ENCODE data around the gene ZNF816.
"Not testable (repeated sequence)": the region's sequence is repeated elsewhere in the genome, so short reads cannot be mapped to it uniquely, and the experiment has no call there.

The ZNF816 gene

DNA sequence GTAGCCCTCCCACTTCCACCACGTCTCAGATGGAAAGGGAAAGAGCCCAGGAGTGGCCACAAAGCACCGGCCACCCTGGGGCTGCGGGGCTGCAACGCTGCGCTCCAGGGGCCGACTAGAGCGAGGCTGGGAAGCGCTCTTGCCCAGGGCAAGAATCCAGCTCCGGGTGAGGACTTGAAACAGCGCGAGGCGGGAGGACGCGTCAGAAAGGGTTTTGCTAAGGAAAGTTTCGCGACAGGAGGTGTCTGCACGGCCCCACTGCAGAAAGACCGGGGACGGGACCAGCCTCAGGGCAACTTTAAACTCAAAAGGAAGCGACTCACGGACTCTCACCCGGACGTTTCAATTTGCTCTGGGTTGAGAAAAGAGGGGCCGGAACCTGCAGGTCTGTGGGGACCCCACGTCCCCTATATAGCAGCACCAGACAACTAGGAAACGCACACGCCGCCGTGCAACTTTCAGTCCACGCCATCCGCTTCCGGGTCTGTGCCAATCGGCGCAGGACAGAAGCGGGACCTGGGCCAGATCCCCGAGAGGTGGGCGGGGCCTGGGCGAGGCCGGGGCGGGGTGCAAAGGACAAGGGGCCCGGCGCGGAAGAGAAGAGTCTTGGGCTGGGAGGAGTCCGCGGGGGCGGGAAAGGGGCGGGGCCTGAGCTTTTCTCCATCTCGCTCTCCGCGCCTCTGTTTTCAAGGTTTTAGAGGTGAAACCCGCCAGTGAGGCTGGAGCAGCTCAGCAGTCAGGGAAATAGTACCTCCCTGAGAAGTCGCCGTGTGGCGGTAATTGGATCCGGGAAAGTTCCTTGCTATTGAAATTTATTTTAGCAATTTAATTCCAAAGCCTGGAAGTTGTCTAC, at the start of gene ZNF816:
Gene ZNF816 (minus strand): TSS at position 488 of the 853 bp plus-strand sequence. CDS start 6,792 bp downstream, outside the sequence.
- peak; percentile 96 for DNase-seq

DNA sequence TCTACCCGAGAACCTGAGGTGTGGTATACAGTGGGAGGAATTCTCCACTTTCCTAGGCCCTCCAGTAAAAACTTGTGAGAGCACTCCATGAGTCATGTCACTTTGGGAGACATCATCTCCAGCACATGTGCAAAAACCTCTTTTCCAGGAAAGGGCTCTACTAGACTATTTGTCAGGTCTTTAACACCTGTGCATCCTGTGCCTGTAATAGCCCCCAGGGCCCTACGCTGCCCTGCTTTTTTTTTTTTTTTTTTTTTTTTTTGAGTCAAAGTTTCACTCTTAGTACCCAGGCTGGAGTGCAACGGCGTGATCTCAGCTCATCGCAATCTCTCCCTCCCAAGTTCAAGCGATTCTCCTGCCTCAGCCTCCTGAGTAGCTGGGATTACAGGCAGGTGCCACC, 49.3 kb upstream of the ZNF816 start:
- DNase-seq: no peak

DNA sequence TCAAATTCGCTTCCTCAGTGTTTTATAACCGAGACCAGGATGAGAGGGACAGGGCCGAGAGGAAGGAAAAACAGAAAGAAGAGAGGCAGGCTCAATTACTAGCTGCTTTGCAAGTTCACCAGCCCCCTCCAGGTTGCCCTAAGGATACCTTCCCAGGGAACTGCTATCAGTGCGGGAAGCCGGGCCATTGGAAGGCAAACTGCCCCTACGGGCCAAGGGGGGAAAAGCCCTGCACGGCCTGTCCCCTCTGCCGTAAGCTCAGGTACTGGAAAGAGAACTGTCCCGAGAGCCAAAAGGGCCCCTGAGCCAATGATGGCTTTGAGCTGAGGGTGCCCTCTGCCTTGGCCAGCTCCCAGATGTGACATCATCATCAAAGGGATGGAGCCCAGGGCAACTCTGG, 47.8 kb upstream of the ZNF816 start:
- DNase-seq: no peak

DNA sequence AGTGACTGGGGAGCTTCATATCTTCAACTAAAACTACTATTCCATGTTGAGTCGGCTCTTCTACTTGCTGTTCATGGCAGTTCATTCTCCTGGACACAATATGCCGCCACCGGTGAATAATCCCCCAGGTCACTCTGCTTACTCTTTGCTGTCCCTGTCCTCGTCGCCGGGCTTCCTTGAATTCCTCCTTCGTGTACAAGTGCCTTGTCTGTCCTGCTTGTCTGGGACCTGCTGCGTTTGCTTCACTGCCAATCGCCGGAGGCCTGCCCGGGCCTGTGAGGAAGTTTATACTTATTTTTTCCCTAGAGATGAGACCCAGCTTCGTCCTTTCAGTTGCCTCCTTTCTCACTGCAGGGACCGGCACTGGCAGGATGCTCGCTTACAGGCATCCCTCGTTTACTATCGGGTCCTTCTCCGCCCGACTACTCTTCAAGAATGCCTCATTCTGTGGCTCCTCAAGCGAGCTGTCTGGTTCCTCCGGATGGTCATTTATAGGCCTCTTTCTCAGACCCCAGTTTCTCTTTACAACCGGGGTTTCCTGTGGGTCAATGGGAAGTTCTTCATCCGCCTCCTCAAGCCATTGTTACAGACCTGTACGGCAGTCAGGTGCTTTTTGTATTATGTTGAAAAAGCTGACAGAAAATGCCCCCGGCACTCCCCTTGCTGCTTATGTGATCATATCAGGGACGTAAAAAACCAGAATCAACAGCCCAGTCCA, 45.5 kb upstream of the ZNF816 start:
- no peak for DNase-seq

- DNase-seq: no peak
Measured at GRCh38 chr19:53007606-53008005, 44.9 kb upstream of the ZNF816 start.

DNA sequence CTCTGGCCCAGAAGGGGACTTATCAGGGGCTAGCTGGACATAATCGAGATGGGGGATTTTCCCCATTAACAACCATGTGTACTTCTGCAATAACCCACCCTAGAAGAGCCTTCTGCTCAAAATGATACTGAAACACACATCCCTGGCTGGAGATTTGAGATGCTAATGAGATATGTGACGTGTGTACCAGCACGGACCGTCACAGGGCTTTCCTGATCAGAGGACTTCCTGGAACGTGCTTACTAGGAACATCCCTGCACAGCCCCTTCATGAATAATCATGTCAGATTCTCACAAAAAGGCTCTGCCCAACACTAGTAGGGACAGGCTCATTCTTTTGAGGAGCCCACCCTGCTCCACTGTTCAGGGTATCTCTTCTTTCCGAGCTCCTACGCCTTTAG, 44.5 kb upstream of the ZNF816 start:
- no peak for DNase-seq

DNA sequence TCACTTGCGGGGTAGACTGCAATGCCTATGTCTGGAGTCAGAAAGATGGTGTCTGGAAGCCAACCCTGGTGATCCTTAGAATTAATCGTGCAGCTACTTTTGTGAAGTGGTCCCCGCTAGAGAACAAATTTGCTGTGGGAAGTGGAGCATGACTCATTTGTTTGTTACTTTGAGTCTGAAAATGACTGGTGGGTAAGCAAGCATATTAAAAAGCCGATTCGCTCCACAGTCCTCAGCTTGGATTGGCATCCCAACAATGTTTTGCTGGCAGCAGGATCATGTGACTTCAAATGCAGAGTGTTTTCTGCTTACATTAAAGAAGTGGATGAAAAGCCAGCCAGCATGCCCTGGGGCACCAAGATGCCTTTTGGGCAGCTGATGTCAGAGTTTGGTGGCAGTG, 41.6 kb upstream of the ZNF816 start:
- DNase-seq: no peak

GRCh38 chr19:53002479-53002878, 39.8 kb upstream of the ZNF816 start:
- no peak for DNase-seq

DNA sequence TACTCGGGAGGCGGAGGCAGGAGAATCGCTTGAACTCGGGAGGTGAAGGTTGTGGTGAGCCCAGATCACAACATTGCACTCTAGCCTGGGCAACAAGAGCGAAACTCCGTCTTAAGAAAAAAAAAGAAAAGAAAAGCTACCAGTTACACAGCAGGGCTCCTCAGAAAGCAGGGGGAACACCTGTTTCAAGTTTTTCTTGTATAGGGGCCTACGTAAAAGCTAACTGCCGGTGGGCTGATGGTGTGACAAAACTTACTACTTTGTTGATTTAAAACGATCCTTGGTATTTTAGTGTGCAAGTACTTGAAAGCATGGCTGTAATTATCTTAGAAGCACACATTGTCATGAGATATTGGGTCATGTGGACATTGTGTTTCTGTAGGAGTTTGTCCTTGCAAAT, 35.3 kb upstream of the ZNF816 start:
- no peak for DNase-seq

GRCh38 chr19:52995711-52996110, 33.0 kb upstream of the ZNF816 start:
- DNase-seq: no peak

DNA sequence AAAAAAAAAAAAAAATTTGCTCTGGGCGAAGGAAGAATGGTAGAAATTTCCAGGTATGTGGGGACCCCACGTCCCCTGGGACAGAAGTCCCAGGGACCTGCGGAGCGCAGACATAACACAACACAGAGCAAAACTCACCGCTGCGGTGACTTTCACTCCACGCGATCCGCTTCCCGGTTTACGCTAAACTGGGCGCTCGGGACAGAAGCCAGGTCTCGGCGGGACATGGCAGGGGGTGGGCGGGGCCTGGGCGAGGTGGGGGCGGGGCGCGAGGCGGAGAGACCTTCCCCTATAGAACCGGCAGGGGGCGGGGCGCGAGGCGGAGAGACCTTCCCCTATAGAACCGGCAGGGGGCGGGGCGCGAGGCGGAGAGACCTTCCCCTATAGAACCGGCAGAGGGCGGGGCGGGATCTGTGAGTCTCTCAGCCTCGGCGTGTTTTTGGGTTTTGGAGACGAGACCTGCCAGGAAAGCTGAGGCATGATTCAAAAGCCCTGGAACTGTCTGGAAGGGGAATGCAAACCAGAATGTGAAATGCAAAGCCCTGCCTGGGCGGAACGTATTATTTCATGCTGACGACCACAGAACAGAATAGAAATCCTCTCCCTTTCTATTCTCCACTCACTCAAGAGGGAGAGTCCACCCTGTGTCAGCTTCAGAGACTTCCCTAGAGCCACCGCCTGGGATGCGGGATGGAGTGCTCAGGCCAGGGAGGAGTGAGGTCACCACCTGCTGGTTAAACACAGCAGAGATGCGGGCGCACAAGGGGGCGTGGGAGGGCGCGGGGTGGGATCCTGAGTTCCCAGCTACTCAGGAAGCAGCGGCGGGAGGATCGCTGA, 30.9 kb upstream of the ZNF816 start:
- DNase-seq: peak; percentile 72

- DNase-seq: no peak
Measured at GRCh38 chr19:52992109-52993004, 29.7 kb upstream of the ZNF816 start.

DNA sequence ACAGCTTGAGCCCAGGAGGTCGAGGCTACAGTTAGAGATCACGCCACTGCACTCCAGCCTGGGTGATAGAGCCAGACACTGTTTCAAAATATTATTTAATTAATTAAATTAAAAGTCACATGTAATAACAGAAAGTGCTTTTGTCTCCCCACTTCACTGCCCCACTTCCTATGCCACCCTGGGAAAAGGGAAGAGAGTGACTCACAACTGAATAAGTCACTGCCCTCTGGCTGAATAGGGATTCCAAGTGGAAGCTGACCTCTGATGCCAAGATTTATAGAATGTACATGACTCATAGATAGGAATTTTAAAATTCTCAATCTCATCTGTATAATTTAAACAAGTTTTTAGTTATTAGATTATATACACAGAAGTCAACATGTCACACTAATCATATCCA, 28.8 kb upstream of the ZNF816 start:
- no peak for DNase-seq

- no peak for DNase-seq
Measured at GRCh38 chr19:52990759-52991418, 28.2 kb upstream of the ZNF816 start.

GRCh38 chr19:52988506-52988905, 25.8 kb upstream of the ZNF816 start:
- DNase-seq: no peak

DNA sequence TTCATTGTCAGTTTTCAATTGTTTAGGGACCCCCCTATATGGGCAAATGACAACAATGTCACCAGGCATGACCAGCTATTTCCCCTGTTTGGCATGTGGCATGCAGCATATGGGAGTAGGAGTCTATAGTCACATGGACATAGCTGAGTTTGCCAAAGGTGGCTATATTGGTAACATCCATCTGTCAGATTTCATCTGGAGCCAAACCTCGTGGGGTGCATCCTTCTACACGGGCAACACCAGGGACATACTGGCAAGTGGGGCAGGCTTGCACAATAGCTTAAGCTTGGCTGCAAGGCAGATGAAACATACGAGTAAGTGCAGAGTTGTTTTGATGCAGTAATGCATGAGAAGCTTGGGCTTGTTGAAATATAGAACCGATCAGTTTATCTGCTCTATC, 24.5 kb upstream of the ZNF816 start:
- DNase-seq: no peak

- DNase-seq: not testable (repeated sequence)
Measured at GRCh38 chr19:52983167-52983566, 20.5 kb upstream of the ZNF816 start.

GRCh38 chr19:52981329-52981728, 18.6 kb upstream of the ZNF816 start:
- DNase-seq: no peak

- no peak for DNase-seq
Measured at GRCh38 chr19:52967772-52968171, 5.1 kb upstream of the ZNF816 start.

DNA sequence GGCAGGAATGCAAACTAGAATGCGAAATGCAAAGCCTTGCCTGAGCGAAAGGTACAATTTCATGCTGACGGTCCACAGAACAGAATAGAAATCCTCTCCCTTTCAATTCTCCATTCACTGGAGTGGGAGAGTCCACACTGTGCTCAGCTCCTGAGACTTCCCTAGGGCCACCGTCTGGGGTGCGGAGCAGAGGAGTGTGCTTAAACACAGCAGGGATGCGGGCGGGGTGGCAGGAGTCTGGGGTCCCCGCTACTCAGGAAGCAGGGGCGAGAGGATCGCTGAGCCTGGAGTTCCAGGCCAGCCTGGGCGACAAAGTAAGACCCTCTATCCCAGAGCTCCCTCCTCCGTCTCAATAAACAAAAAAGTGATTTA, 552 bp upstream of the ZNF816 start:
- DNase-seq: no peak

- DNase-seq: no peak
Measured at GRCh38 chr19:52961981-52962380, 700 bp downstream of the ZNF816 start.
